HEK293 (cell line): ENCODE measurements around the gene DES.
A peak's percentile ranks its signal among the peaks of the same experiment; 100 is the strongest.

Source experiments
- CTCF ChIA-PET: fragments of 350-600 bp; formaldehyde crosslinking; extraction: SDS; loops from one replicate; lab custom pipeline; 2021; ENCODE audit warnings: antibody characterized with exemption; lab: Yijun Ruan, JAX
- POLR2A ChIA-PET: fragments of 300-600 bp; formaldehyde crosslinking; extraction: SDS; loops from one replicate; lab custom pipeline; 2020; ENCODE audit warnings: antibody characterized with exemption, inconsistent platforms; lab: Yijun Ruan, JAX
- H3K27ac ChIP-seq: fragments of 200-500 bp; sonication (Bioruptor generic); 2 replicates; pipeline ENCODE4 v1.5.1; 2014; ENCODE audit warnings: low read depth, low read length, control low read depth, inconsistent platforms; ENCODE audit errors: extremely low read depth
- H3K36me3 ChIP-seq, 2 experiments: fragments of 200-500 bp in 1 of 2; sonication (Bioruptor generic) in 1 of 2; 1 replicate in 1 of 2; 2 replicates in 1 of 2; pipeline ENCODE4 v1.5.1; 2014 to 2017; ENCODE audit warnings: inconsistent platforms in 2 of 2, low read length in 2 of 2; ENCODE audit not compliant: control insufficient read depth in 2 of 2, insufficient read depth in 1 of 2
- H3K4me1 ChIP-seq: fragments of 200-500 bp; sonication (Bioruptor generic); 2 replicates; pipeline ENCODE4 v1.5.1; 2014; ENCODE audit warnings: mild to moderate bottlenecking, low read length, inconsistent platforms; ENCODE audit not compliant: control insufficient read depth, insufficient read depth
- H3K4me3 ChIP-seq: 2 replicates; pipeline ENCODE4 v1.5.1; 2011; ENCODE audit warnings: low read depth, mild to moderate bottlenecking, control low read depth, low read length, moderate library complexity
- H3K9me3 ChIP-seq: fragments of 200-500 bp; sonication (Bioruptor generic); 2 replicates; pipeline ENCODE4 v1.5.1; 2014; ENCODE audit warnings: low read depth, low read length, inconsistent platforms; ENCODE audit not compliant: control insufficient read depth, insufficient read depth
- EGR2 ChIP-seq: fragments of 450-650 bp; formaldehyde crosslinking; IDR thresholded peaks from 2 replicates; pipeline ENCODE4 v1.5.1; 2016; ENCODE audit warnings: low read depth, missing biosample characterization, missing genetic modification characterization
- KLF1 ChIP-seq: fragments of 450-650 bp; formaldehyde crosslinking; IDR thresholded peaks from 2 replicates; pipeline ENCODE4 v1.5.1; 2016; ENCODE audit warnings: missing biosample characterization, missing genetic modification characterization
- RBAK ChIP-seq: fragments of 450-650 bp; formaldehyde crosslinking; IDR thresholded peaks from 2 replicates; pipeline ENCODE4 v1.5.1; 2016; ENCODE audit warnings: missing biosample characterization, missing genetic modification characterization
- ZFHX2 ChIP-seq: fragments of 450-650 bp; formaldehyde crosslinking; conservative IDR thresholded peaks from 2 replicates; pipeline ENCODE4 v1.5.1; 2016; ENCODE audit warnings: missing biosample characterization, missing genetic modification characterization
- ZIC2 ChIP-seq: fragments of 450-650 bp; formaldehyde crosslinking; IDR thresholded peaks from 2 replicates; pipeline ENCODE4 v1.5.1; 2016; ENCODE audit warnings: missing biosample characterization, missing genetic modification characterization
- ZNF335 ChIP-seq: fragments of 450-650 bp; formaldehyde crosslinking; conservative IDR thresholded peaks from 2 replicates; pipeline ENCODE4 v1.5.1; 2016; ENCODE audit warnings: missing biosample characterization, missing genetic modification characterization
- ZNF596 ChIP-seq: fragments of 450-650 bp; IDR thresholded peaks from 2 replicates; pipeline ENCODE4 v1.5.0; 2018; ENCODE audit warnings: missing biosample characterization, mild to moderate bottlenecking, missing genetic modification characterization, moderate library complexity
- ZNF664 ChIP-seq: fragments of 450-650 bp; formaldehyde crosslinking; IDR thresholded peaks from 2 replicates; pipeline ENCODE4 v1.5.1; 2016; ENCODE audit warnings: missing biosample characterization, missing genetic modification characterization
- TF ChIP-seq, protein P1 (sequence below): fragments of 450-650 bp; formaldehyde crosslinking; IDR thresholded peaks from 2 replicates; pipeline ENCODE4 v1.5.1; 2016; ENCODE audit warnings: missing biosample characterization, missing genetic modification characterization
- TF ChIP-seq, protein P2 (sequence below): fragments of 450-650 bp; formaldehyde crosslinking; IDR thresholded peaks from 2 replicates; pipeline ENCODE4 v1.5.1; 2016; ENCODE audit warnings: missing biosample characterization, missing genetic modification characterization
- TF ChIP-seq, protein P3 (sequence below): fragments of 450-650 bp; formaldehyde crosslinking; IDR thresholded peaks from 2 replicates; pipeline ENCODE4 v1.5.1; 2017; ENCODE audit warnings: missing biosample characterization, missing genetic modification characterization

DES gene

DNA sequence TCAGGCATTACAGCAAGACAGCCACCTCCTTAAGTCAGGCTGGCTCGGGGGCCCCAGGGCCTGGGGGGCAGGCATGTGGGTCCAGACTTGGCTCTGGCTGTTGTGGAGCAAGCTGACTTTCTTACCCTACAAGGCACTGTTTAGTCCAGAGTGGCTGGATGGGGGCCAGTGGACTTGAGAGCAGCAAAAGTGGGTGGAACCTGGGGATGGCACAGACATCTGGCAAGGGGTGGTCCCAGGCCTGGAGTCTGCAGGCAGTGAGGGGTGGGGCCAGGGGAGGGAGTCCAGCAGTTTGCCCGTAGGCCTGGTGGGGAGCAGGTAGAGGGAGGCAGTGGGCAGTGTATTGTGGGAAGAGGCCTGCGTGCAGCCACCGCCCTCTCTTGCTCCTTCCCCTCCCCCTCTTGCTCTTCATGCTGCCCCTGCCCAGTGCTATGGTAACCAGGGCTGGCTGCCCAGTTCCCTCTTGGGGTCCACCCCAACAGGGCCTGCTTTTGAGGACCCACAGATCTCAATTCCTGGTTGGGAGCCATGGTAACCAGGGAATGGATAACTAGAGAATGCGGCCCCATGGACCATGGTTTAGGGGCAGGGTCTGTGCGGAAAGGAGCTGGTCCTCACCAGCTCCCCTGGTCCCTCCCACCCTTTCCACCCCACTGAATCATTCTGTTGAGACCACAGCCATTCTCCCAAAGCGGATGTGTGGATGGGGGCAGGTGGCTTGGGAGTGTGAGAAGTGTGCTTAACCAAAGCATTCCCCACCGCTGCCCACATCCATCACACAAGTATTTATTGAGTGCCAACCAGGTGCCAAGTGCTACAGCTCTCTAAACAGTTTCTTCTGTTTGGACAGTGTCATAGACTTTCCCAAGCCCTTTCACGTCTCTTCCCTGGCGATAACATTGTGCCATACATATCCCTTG, 35.8 kb downstream of the DES start:
- Histone ChIP-seq H3K4me1 (no peaks in the 10 kb centered on the region; the same call in 1 of the 2 replicates), H3K36me3 (peaks cover 0 to 27% of the 10 kb centered on the region in 2 experiments; a peak in 1 of 3 replicates), H3K27ac (no peak overlapping the region), H3K4me3 (no peak overlapping the region), H3K9me3 (no peaks in the 10 kb centered on the region)
- ChIA-PET POLR2A (no interaction called here), CTCF (interaction anchor here (0.9 to 2.5 kb wide), 8 partner anchors 14 to 189 kb away, joined by 3 to 11 read pairs (median 4); no protein-coding TSS in a partner anchor)
- TF ChIP-seq ZFHX2 (tag by site-specific recombination) (peak; percentile 62), EGR2 (tag by site-specific recombination) (0 out of 2 replicates have a peak, but pooled peaks have one; percentile 43), ZNF596 (tag by site-specific recombination) (no peak), KLF1 (0 out of 2 replicates have a peak, but pooled peaks have one; percentile 24), ZNF335 (tag by site-specific recombination) (peak; percentile 83), RBAK (no peak)
- TF ChIP-seq, protein P1, sequence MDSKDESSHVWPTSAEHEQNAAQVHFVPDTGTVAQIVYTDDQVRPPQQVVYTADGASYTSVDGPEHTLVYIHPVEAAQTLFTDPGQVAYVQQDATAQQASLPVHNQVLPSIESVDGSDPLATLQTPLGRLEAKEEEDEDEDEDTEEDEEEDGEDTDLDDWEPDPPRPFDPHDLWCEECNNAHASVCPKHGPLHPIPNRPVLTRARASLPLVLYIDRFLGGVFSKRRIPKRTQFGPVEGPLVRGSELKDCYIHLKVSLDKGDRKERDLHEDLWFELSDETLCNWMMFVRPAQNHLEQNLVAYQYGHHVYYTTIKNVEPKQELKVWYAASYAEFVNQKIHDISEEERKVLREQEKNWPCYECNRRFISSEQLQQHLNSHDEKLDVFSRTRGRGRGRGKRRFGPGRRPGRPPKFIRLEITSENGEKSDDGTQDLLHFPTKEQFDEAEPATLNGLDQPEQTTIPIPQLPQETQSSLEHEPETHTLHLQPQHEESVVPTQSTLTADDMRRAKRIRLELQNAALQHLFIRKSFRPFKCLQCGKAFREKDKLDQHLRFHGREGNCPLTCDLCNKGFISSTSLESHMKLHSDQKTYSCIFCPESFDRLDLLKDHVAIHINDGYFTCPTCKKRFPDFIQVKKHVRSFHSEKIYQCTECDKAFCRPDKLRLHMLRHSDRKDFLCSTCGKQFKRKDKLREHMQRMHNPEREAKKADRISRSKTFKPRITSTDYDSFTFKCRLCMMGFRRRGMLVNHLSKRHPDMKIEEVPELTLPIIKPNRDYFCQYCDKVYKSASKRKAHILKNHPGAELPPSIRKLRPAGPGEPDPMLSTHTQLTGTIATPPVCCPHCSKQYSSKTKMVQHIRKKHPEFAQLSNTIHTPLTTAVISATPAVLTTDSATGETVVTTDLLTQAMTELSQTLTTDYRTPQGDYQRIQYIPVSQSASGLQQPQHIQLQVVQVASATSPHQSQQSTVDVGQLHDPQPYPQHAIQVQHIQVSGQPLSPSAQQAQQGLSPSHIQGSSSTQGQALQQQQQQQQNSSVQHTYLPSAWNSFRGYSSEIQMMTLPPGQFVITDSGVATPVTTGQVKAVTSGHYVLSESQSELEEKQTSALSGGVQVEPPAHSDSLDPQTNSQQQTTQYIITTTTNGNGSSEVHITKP (tag by site-specific recombination), result peak; percentile 75
- TF ChIP-seq, protein P2, sequence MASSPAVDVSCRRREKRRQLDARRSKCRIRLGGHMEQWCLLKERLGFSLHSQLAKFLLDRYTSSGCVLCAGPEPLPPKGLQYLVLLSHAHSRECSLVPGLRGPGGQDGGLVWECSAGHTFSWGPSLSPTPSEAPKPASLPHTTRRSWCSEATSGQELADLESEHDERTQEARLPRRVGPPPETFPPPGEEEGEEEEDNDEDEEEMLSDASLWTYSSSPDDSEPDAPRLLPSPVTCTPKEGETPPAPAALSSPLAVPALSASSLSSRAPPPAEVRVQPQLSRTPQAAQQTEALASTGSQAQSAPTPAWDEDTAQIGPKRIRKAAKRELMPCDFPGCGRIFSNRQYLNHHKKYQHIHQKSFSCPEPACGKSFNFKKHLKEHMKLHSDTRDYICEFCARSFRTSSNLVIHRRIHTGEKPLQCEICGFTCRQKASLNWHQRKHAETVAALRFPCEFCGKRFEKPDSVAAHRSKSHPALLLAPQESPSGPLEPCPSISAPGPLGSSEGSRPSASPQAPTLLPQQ (tag by site-specific recombination), result peak; percentile 55
- TF ChIP-seq, protein P3, sequence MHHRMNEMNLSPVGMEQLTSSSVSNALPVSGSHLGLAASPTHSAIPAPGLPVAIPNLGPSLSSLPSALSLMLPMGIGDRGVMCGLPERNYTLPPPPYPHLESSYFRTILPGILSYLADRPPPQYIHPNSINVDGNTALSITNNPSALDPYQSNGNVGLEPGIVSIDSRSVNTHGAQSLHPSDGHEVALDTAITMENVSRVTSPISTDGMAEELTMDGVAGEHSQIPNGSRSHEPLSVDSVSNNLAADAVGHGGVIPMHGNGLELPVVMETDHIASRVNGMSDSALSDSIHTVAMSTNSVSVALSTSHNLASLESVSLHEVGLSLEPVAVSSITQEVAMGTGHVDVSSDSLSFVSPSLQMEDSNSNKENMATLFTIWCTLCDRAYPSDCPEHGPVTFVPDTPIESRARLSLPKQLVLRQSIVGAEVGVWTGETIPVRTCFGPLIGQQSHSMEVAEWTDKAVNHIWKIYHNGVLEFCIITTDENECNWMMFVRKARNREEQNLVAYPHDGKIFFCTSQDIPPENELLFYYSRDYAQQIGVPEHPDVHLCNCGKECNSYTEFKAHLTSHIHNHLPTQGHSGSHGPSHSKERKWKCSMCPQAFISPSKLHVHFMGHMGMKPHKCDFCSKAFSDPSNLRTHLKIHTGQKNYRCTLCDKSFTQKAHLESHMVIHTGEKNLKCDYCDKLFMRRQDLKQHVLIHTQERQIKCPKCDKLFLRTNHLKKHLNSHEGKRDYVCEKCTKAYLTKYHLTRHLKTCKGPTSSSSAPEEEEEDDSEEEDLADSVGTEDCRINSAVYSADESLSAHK, result no peak

DNA sequence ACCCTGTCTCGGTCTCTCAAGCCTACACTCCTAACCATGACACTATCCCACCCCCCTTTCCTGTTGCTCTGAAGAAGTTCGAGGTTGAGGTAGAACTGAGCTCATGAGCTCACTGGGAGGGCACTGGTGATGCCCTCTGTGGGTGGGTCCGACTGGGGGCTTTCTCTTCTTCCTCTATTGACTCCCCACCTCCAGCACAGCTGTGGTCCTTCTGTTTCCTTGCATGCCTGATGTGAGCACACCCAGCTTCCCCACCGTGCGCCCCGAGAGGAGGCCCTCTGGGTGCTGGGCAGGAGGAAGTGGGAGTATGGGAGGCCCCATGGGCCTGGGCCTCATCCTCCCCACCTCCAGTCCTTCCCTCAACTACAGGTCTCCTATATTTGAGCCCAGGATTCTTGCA, 37.4 kb downstream of the DES start:
- POLR2A ChIA-PET, result interaction anchor here (1.0 kb wide), 1 partner anchor 8 kb away, joined by 4 read pairs; no protein-coding TSS in a partner anchor
- CTCF ChIA-PET, result interaction anchor here (0.7 to 1.3 kb wide), 3 partner anchors 17 to 79 kb away, joined by 3 to 5 read pairs (median 3); no protein-coding TSS in a partner anchor
- TF ChIP-seq ZIC2 (tag by site-specific recombination) (peak; percentile 59), ZNF664 (no peak)
- Histone ChIP-seq H3K4me3 (no peak overlapping the region), H3K27ac (no peak overlapping the region), H3K36me3 (peaks cover 0 to 10% of the 10 kb centered on the region in 2 experiments; a peak in 1 of 3 replicates), H3K9me3 (no peaks in the 10 kb centered on the region), H3K4me1 (peaks cover under 1% of the 10 kb centered on the region; the same call in 1 of the 2 replicates)
